ENCODE measurements around the gene DRD2. TPM values are rescaled to one million over a fixed set of nuclear protein-coding genes. Genes with fewer than 3 reads are reported as not detected.

DRD2 gene
- total and polyA plus RNA-seq, 2 of the 13 experiments (the other 11 are each of a cell fraction or from before 2014, with no cell fraction given), result not detected

GRCh38 chr11:113496026-113496651 is 20.9 kb upstream of the DRD2 start (continued):
- no peak for TF ChIP-seq CC2D1A (CRISPR knock-in tag; IDR thresholded peaks at IDR 0.05)
- no peak for TF ChIP-seq RARA (CRISPR knock-in tag; IDR thresholded peaks at IDR 0.05)
- no peak for TF ChIP-seq RFXANK (CRISPR knock-in tag; IDR thresholded peaks at IDR 0.05)
- TF ChIP-seq, protein P1, sequence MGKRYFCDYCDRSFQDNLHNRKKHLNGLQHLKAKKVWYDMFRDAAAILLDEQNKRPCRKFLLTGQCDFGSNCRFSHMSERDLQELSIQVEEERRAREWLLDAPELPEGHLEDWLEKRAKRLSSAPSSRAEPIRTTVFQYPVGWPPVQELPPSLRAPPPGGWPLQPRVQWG (CRISPR knock-in tag; IDR thresholded peaks at IDR 0.05; ENCODE audit: borderline replicate concordance, low read depth), result no peak
- TF ChIP-seq HCFC1 (IDR thresholded peaks at IDR 0.05; ENCODE audit: low read depth, low read length), result no peak

DNA sequence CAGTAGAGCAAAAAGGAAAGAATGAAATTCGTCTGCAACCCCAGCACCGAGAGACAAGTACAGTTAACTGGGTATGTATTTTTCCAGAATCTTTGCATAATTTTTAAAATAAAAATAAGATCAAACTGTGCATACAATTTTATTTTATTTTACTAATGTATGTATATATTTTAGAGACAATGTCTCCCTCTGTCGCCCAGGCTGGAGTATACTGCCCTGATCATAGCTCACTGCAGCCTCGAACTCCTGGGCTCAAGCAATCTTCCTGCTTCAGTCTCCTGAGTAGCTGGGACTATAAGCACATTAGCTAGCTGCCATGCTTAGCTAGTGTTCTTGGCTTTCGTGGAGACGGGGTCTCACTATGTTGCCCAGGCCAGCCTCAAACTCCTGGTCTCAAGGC is 18.8 kb upstream of the DRD2 start:
- no peaks in the 10 kb centered on the region for H3K36me3 ChIP-seq (replicated peaks in 1 of 2; ENCODE audit: control insufficient read depth in 1 of 2, insufficient read depth in 2 of 2, low read length in 2 of 2)
- no peaks in the 10 kb centered on the region for H3K9me3 ChIP-seq (ENCODE audit: low read length)
- no peak for DNase-seq (ENCODE audit: low spot score)
- TF ChIP-seq ZNF609 (CRISPR knock-in tag; IDR thresholded peaks at IDR 0.05; ENCODE audit: borderline replicate concordance) (no peak), CEBPG (CRISPR knock-in tag; IDR thresholded peaks at IDR 0.05) (no peak), ZBTB4 (CRISPR knock-in tag; IDR thresholded peaks at IDR 0.05; ENCODE audit: borderline replicate concordance) (no peak), SKI (IDR thresholded peaks at IDR 0.05; ENCODE audit: partially characterized antibody) (no peak), FOXP1 (IDR thresholded peaks at IDR 0.05) (no peak), FOXP1 (CRISPR knock-in tag; IDR thresholded peaks at IDR 0.05) (no peak), MBNL3 (CRISPR knock-in tag; conservative IDR thresholded peaks at IDR 0.05) (no peak)
- TF ChIP-seq, protein P2, sequence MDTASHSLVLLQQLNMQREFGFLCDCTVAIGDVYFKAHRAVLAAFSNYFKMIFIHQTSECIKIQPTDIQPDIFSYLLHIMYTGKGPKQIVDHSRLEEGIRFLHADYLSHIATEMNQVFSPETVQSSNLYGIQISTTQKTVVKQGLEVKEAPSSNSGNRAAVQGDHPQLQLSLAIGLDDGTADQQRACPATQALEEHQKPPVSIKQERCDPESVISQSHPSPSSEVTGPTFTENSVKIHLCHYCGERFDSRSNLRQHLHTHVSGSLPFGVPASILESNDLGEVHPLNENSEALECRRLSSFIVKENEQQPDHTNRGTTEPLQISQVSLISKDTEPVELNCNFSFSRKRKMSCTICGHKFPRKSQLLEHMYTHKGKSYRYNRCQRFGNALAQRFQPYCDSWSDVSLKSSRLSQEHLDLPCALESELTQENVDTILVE (CRISPR knock-in tag; IDR thresholded peaks at IDR 0.05), result no peak
- H3K4me3 ChIP-seq (replicated peaks in 1 of 3; ENCODE audit: insufficient read depth in 1 of 3, low read depth in 2 of 3, low read length in 3 of 3), result no peak overlapping the region
- no peaks in the 10 kb centered on the region for H3K4me1 ChIP-seq (ENCODE audit: insufficient read depth, low read length)
- H2AFZ ChIP-seq (ENCODE audit: low read length), result no peak overlapping the region
- POLR2A ChIA-PET, result no interaction called here
- H3K79me2 ChIP-seq (ENCODE audit: insufficient read depth, low read length), result no peaks in the 10 kb centered on the region
- no peak for ATAC-seq
- no peak overlapping the region for H3K4me2 ChIP-seq (ENCODE audit: low read depth, low read length)
- H3K27me3 ChIP-seq (ENCODE audit: control insufficient read depth in 1 of 2, insufficient read depth in 2 of 2, low read length in 2 of 2), result peaks cover 0 to 3% of the 10 kb centered on the region in 2 experiments; a peak in 1 of 5 replicates
- WGBS (ENCODE audit: low lambda C conversion rate), result 5% methylated on average over 6 of the region's 6 CpGs
- no peak overlapping the region for H3K9ac ChIP-seq (ENCODE audit: insufficient read depth, low read depth, low read length)
- no TSS peak for BruUV-seq (replicated peaks)
- H4K20me1 ChIP-seq (ENCODE audit: insufficient read depth, low read length), result no peaks in the 10 kb centered on the region
- intact Hi-C loops (cut with micrococcal nuclease; ENCODE audit: unreplicated experiment) (no loop called here), in situ Hi-C loops (cut with HindIII; ENCODE audit: extremely low pct_ligation_motif_present, low pct_unique_long_range_greater_than_20kb) (no loop called here)
- CTCF ChIA-PET (ENCODE audit: low intra/inter-chr PET ratio, low total read pairs), result no interaction called here
- no peak overlapping the region for H3K27ac ChIP-seq (ENCODE audit: extremely low read length, insufficient read depth, low read length)
- FAIRE-seq, result no peak
